ENCODE data around the gene TPK1.

Gene TPK1

GRCh38 chr7:144736880-144737493, 98.9 kb downstream of the TPK1 start:
- H3K36me3 Mint-ChIP-seq (ENCODE audit: low read depth): no peaks in the 10 kb centered on the region
- H3K9me3 Mint-ChIP-seq: no peaks in the 10 kb centered on the region
- no peak overlapping the region for H3K4me3 Mint-ChIP-seq
- peaks cover 23% of the 10 kb centered on the region for H3K4me1 Mint-ChIP-seq
- TF ChIP-seq, protein P1, sequence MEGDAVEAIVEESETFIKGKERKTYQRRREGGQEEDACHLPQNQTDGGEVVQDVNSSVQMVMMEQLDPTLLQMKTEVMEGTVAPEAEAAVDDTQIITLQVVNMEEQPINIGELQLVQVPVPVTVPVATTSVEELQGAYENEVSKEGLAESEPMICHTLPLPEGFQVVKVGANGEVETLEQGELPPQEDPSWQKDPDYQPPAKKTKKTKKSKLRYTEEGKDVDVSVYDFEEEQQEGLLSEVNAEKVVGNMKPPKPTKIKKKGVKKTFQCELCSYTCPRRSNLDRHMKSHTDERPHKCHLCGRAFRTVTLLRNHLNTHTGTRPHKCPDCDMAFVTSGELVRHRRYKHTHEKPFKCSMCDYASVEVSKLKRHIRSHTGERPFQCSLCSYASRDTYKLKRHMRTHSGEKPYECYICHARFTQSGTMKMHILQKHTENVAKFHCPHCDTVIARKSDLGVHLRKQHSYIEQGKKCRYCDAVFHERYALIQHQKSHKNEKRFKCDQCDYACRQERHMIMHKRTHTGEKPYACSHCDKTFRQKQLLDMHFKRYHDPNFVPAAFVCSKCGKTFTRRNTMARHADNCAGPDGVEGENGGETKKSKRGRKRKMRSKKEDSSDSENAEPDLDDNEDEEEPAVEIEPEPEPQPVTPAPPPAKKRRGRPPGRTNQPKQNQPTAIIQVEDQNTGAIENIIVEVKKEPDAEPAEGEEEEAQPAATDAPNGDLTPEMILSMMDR (IDR thresholded peaks at IDR 0.05): no peak
- no peak overlapping the region for H3K27ac Mint-ChIP-seq
- no peaks in the 10 kb centered on the region for H3K27me3 Mint-ChIP-seq (ENCODE audit: low read depth, poor library complexity)
- DNase-seq: no peak

DNA sequence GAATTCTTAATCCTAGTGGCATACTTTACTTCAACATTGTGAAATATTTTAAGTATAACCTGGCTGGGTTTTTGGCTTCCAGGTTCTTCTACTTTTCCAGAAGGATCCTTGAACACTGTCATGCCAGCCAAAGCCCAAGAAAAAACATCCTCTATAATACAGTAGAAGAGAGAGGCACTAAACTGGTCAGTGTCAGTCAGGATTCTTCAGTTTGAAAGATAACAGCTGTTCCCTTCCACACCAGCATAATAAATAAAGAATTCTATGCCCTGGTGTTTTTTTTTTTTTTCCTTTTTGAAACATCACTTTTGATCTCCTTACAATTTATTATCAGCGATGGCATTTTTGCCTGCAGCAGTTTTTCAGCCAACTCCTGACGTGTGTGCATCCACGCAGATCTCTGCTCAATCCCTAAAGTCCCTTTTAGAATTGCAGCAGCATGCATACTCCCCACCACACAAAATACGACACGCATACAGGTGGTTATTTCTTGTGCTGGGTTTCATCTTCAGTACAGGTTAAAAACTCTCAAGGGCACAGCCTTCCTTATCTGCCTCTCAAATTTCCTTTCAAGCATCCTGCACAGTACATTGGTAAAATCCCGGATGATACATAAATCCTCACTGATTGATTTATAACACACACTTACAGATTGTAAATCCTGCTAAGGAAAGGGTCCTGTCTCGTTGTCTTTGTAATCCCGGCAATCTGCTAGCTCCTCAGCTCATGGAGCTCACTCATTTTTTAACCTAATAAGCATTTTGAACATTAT, 100.2 kb downstream of the TPK1 start:
- H3K36me3 Mint-ChIP-seq (ENCODE audit: low read depth): no peaks in the 10 kb centered on the region
- no peak overlapping the region for H3K4me3 Mint-ChIP-seq
- no peak for DNase-seq
- H3K27ac Mint-ChIP-seq: no peak overlapping the region
- peaks cover 23% of the 10 kb centered on the region for H3K4me1 Mint-ChIP-seq
- TF ChIP-seq, protein P1 (IDR thresholded peaks at IDR 0.05): no peak
- H3K9me3 Mint-ChIP-seq: no peaks in the 10 kb centered on the region
- no peaks in the 10 kb centered on the region for H3K27me3 Mint-ChIP-seq (ENCODE audit: low read depth, poor library complexity)

GRCh38 chr7:144731661-144732351, 104.0 kb downstream of the TPK1 start:
- Mint-ChIP-seq H3K27ac (no peak overlapping the region), H3K4me1 (peaks cover 40% of the 10 kb centered on the region)
- no peak for DNase-seq

DNA sequence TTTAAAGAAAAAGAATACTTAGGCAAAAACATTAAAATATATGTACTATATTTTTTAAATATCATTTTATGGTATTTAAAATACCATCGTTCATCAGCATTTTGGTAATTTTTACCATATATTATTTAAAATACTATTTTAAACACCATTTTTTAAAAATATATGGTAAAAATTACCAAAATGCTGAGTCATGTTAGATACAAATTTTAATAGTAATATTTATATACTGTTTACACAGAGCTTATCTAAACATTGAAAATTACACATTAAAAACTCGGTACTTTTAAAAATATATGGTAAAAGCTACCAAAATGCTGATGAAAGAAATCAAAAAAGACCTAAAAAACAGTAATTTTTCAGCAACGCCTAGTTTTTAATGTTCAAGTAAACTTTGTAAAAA, 105.6 kb downstream of the TPK1 start:
- TF ChIP-seq, protein P1 (IDR thresholded peaks at IDR 0.05): no peak
- peaks cover 6% of the 10 kb centered on the region for H3K9me3 Mint-ChIP-seq
- no peak overlapping the region for H3K27ac Mint-ChIP-seq
- DNase-seq: no peak
- H3K4me3 Mint-ChIP-seq: no peak overlapping the region
- peaks cover 3% of the 10 kb centered on the region for H3K27me3 Mint-ChIP-seq (ENCODE audit: low read depth, poor library complexity)
- no peaks in the 10 kb centered on the region for H3K36me3 Mint-ChIP-seq (ENCODE audit: low read depth)
- H3K4me1 Mint-ChIP-seq: peaks cover 24% of the 10 kb centered on the region

More at GRCh38 chr7:144731661-144732351, 104.0 kb downstream of the TPK1 start:
- TF ChIP-seq, protein P1 (IDR thresholded peaks at IDR 0.05): no peak
- Mint-ChIP-seq H3K4me3 (no peak overlapping the region), H3K36me3 (ENCODE audit: low read depth) (no peaks in the 10 kb centered on the region), H3K27me3 (ENCODE audit: low read depth, poor library complexity) (peaks cover 3% of the 10 kb centered on the region), H3K9me3 (peaks cover 6% of the 10 kb centered on the region)

DNA sequence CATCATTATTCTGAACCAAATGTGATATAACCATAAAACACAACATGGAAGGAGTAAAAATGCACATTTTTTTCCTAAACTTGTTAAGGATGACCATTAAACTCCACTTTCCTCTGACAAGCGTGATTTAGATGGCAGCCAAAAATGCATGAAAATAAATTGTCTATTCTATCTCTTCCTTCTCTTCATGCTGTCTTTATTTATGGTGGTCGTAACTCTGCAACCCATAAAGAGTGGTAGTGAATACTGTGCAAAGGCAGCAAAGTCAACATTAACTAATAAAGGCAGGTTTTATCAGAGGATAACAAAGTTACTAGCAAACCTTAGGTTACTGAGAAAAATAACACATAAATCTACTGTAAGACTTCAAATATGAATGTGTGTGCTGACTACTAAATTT, 106.6 kb downstream of the TPK1 start:
- DNase-seq: no peak
- TF ChIP-seq, protein P1 (IDR thresholded peaks at IDR 0.05): no peak
- H3K9me3 Mint-ChIP-seq: peaks cover 6% of the 10 kb centered on the region
- no peak overlapping the region for H3K27ac Mint-ChIP-seq
- no peaks in the 10 kb centered on the region for H3K36me3 Mint-ChIP-seq (ENCODE audit: low read depth)
- H3K4me3 Mint-ChIP-seq: no peak overlapping the region
- H3K27me3 Mint-ChIP-seq (ENCODE audit: low read depth, poor library complexity): peaks cover 3% of the 10 kb centered on the region
- H3K4me1 Mint-ChIP-seq: peaks cover 18% of the 10 kb centered on the region
